PFSK-1 (cell line): ENCODE measurements around the gene NPM1.

Experiments used
- FOXP2 ChIP-seq: optimal IDR thresholded peaks from 2 replicates; pipeline ENCODE3; 2011; ENCODE audit warnings: borderline replicate concordance, control low read depth, inconsistent platforms; ENCODE audit not compliant: insufficient read depth; ENCODE audit errors: extremely low read length, extremely low read depth
- TAF1 ChIP-seq: IDR thresholded peaks from 2 replicates; pipeline ENCODE4 v1.6.1; 2012; ENCODE audit warnings: low read length, control low read depth, borderline replicate concordance; ENCODE audit not compliant: insufficient read depth
- TF ChIP-seq, protein P1 (sequence below), 2 experiments: IDR thresholded peaks; 2 replicates each; pipeline versions ENCODE4 v1.6.1 to v1.8.0; 2011 to 2012; ENCODE audit warnings: low read depth in 2 of 2, low read length in 2 of 2, control low read depth in 1 of 2, inconsistent platforms in 1 of 2, mild to moderate bottlenecking in 1 of 2, moderate library complexity in 1 of 2; ENCODE audit not compliant: insufficient read depth in 1 of 2

DNA sequence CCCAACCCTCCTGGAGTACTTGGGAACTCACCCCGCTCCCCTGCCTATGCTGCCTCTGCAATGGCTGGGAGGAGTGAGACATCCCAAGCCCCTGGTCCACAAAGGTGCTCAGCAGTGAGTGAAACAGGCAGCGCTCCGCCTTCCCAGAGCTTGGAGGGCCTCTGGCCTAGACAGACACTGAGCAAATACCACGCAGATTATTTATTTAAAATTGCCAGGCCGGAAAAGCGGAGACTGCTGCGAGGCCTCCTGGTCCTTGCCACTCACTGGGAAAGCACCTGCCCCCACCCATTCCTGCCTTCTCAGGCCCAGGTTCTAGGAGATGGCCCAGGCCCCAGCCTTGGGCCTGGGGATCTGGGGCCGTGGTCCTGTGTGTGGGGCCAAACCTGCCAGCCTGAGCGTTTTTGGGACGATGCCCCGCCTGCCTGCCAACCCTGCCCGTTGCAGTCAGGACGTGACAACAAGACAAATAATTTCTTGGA is 49.2 kb downstream of the NPM1 start:
- TF ChIP-seq FOXP2 (no peak), TAF1 (no peak)
- TF ChIP-seq, protein P1, sequence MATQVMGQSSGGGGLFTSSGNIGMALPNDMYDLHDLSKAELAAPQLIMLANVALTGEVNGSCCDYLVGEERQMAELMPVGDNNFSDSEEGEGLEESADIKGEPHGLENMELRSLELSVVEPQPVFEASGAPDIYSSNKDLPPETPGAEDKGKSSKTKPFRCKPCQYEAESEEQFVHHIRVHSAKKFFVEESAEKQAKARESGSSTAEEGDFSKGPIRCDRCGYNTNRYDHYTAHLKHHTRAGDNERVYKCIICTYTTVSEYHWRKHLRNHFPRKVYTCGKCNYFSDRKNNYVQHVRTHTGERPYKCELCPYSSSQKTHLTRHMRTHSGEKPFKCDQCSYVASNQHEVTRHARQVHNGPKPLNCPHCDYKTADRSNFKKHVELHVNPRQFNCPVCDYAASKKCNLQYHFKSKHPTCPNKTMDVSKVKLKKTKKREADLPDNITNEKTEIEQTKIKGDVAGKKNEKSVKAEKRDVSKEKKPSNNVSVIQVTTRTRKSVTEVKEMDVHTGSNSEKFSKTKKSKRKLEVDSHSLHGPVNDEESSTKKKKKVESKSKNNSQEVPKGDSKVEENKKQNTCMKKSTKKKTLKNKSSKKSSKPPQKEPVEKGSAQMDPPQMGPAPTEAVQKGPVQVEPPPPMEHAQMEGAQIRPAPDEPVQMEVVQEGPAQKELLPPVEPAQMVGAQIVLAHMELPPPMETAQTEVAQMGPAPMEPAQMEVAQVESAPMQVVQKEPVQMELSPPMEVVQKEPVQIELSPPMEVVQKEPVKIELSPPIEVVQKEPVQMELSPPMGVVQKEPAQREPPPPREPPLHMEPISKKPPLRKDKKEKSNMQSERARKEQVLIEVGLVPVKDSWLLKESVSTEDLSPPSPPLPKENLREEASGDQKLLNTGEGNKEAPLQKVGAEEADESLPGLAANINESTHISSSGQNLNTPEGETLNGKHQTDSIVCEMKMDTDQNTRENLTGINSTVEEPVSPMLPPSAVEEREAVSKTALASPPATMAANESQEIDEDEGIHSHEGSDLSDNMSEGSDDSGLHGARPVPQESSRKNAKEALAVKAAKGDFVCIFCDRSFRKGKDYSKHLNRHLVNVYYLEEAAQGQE (IDR thresholded peaks at IDR 0.05; ENCODE audit: insufficient read depth in 1 of 2, low read depth in 2 of 2, low read length in 2 of 2), result no peak
